Epithelial cell of proximal tubule (primary cell): ENCODE measurements around the gene GRID1. TPM values are rescaled to one million over a fixed set of nuclear protein-coding genes. Genes with fewer than 3 reads are reported as not detected.

Experiments
- DNase-seq: peaks from one replicate; pipeline ENCODE4 v3.0.0-alpha.2; 2011; ENCODE audit warnings: low read depth
- H3K4me3 ChIP-seq: 2 replicates; pipeline ENCODE4 v1.5.1; 2011; ENCODE audit warnings: low read depth, mild to moderate bottlenecking, low read length
- total RNA-seq: library from RNA; depleted of rRNA; stranded (reverse); fragments of >200 nt; gene quantifications from 2 replicates; pipeline ENCODE4 v1.2.3, GENCODE V29; 2015
- TF ChIP-seq, protein P1 (sequence below): conservative IDR thresholded peaks from 2 replicates; pipeline ENCODE4 v1.5.1; 2012; ENCODE audit warnings: low read depth, mild to moderate bottlenecking, low read length

The GRID1 gene
- total RNA-seq, 1 donor from 2014 or later, result 0.52 TPM

DNA sequence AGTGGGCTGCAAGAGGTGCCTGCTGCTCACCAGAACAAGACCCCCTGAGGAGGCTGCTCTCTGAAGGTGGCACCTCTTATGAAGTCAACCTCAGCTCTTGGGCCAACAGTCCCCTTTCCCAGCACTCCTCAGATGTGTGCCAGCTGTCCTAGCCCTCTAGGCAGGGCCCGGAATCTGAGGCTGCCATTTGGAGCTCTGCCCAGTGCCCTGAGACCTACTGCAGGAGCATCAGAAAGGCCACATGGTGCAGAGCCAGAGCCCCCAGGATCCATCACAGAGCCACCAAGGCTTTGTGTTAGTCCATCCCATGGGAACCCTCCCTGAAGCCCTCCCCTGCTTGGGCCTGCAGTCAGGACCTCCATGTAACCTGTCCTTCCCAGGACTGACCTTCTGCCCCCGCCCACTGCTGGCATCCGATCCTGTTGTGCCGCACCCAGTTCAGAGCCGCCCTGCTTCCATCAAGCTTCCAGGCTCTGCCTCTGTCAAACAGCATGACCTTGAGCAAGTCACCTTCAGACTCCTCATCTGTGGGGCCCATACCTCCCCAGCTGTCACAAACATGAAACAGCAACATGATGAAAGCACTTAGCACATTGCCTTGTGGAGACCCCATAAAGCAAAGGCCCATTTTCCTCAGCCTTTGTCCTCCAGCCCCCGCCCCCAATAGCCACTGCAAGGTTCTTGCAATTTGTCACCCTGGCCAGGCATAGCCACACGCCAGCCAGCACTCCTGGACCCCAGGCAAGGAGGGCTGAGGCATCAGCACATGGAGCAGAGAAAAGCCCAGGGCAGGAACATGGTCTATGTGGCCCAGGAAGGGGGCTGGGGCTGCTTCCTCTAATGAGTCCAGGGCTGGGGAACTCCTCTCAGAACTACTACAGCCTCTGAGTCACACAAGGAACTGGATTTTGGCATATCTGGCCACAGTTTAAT lies 51.7 kb downstream of the GRID1 start:
- no peak overlapping the region for H3K4me3 ChIP-seq
- no peak for DNase-seq
- TF ChIP-seq, protein P1, sequence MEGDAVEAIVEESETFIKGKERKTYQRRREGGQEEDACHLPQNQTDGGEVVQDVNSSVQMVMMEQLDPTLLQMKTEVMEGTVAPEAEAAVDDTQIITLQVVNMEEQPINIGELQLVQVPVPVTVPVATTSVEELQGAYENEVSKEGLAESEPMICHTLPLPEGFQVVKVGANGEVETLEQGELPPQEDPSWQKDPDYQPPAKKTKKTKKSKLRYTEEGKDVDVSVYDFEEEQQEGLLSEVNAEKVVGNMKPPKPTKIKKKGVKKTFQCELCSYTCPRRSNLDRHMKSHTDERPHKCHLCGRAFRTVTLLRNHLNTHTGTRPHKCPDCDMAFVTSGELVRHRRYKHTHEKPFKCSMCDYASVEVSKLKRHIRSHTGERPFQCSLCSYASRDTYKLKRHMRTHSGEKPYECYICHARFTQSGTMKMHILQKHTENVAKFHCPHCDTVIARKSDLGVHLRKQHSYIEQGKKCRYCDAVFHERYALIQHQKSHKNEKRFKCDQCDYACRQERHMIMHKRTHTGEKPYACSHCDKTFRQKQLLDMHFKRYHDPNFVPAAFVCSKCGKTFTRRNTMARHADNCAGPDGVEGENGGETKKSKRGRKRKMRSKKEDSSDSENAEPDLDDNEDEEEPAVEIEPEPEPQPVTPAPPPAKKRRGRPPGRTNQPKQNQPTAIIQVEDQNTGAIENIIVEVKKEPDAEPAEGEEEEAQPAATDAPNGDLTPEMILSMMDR, result no peak

DNA sequence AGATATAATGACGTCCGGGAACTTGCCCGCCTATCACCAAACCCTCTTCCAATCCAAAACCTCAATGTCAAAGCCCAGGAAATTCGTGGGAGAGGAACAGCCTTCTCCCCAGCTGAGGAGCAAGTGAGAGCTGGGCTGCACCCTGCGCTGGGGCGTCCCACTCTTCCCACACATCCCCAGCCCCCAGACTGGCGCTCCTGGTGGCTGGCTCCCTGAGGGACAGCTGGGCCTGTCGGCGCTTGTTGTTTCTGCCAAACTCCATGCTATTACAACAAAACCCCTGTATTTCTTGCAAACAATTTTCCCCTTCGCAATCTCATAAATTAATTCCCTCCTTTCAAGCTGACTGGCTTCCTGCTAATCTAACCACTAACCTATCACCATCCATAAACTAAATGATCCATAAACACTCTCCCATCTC lies 53.0 kb downstream of the GRID1 start:
- TF ChIP-seq, protein P1, result no peak
- DNase-seq, result no peak

DNA sequence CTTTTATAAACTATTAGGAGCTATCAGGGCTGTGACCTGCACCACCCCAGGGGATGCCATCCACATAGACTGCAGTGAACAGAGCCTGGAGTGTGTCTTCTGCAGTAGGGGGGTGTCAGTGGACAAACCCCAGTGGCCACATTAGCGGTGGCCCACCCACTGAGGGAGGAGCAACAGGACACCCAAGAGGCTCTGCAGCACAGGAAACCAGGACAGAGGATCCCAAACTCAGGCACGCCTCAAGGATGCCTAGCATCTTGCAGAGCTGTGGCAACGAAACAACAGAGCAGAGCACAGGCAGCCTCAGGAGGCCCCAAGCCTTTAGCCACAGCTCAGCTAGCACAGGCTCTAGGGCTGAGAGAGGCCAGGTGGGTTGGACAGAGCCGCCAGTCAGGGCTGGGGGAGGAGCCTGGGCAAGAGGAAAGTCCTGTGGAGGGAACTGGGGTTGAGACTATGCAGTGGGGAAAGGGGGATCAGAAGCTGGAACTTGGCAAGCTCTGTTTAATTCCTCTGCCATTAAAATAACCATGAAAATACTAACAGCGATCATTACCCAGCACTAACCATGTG lies 53.8 kb downstream of the GRID1 start:
- no peak for DNase-seq
- TF ChIP-seq, protein P1, result no peak
- H3K4me3 ChIP-seq, result no peak overlapping the region

More for the DNA sequence above, 53.0 kb downstream of the GRID1 start:
- no peak overlapping the region for H3K4me3 ChIP-seq

DNA sequence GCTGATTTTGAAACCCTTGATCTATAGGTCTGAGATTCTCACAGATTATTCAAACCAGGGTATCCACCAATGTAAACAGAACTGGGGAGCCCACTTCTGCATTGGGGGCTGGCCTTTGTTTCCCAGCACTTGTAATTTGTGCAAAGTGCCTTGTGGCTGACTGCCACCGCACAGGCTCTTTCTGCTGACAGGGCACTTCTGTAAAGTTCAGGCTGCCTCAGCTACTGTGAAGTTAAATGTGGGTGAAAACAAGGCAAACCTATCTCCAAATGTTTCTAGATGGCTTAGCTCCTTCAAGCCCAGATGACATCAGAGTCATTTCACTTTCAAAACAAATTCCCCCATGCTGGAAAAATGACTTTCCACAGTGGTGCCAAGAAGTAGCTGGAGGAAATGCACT lies 54.7 kb downstream of the GRID1 start:
- no peak overlapping the region for H3K4me3 ChIP-seq
- TF ChIP-seq, protein P1, result no peak
- no peak for DNase-seq

DNA sequence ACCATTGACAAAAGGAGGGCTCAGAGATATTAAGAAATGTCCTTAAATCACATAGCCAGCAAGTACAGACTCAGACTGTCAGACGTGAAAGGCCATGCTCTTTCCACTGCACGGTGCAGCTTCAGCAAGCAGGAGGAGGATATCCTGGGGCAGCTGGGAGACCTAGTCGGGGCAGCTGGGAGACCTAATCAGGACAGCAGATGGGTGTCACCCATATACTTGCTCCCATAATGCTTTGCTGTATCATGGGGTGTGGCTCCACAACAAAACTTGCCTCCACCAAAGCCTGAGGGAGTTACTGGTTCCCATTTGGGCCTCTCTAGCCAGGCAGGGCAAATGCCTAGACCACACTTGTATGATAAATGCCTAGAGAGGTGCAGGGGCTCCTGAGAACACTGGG lies 55.4 kb downstream of the GRID1 start:
- no peak overlapping the region for H3K4me3 ChIP-seq
- TF ChIP-seq, protein P1, result no peak
- DNase-seq, result no peak

DNA sequence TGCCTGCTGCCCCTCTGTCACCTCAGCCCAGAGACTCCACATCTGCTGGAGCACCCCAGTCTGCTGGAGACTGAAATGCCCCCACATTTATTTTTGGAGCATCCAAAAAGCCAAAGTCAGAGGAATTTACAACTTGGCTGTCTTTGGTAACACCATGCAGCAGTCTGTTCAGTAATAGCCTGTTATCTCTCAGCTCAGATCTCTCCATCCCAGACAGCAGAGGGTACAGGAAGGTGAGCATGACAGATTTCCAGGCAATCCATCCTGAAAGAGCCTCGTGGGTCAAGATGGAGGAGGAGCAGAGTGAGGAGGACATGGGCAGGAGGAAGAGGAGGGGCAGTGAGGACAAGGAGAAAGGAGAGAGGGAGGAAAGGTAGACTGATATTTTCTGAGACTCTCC lies 55.9 kb downstream of the GRID1 start:
- DNase-seq, result no peak
- H3K4me3 ChIP-seq, result no peak overlapping the region
- TF ChIP-seq, protein P1, result no peak

DNA sequence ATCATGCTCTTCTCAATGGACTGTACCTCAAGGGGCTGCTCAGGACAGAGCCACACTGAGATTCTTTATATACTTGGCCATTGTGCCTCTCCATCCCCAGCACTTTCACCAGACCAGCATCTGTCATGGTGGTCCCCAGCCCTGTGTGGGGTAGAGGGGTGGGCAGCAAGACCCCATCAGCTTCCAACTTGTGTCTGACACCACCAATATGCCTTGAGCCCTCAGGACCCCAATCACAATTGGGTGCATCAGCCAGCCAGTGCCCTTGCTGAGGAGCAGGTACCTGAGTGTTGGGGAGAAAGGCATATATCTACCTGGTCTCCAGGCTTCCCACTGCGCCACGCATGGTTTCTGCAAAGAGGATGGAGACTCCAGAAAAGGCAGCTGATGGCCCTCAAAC lies 56.3 kb downstream of the GRID1 start:
- DNase-seq, result no peak
- TF ChIP-seq, protein P1, result no peak
- no peak overlapping the region for H3K4me3 ChIP-seq
